ENCODE results near the gene PLA2G4F.

PLA2G4F gene, protein sequence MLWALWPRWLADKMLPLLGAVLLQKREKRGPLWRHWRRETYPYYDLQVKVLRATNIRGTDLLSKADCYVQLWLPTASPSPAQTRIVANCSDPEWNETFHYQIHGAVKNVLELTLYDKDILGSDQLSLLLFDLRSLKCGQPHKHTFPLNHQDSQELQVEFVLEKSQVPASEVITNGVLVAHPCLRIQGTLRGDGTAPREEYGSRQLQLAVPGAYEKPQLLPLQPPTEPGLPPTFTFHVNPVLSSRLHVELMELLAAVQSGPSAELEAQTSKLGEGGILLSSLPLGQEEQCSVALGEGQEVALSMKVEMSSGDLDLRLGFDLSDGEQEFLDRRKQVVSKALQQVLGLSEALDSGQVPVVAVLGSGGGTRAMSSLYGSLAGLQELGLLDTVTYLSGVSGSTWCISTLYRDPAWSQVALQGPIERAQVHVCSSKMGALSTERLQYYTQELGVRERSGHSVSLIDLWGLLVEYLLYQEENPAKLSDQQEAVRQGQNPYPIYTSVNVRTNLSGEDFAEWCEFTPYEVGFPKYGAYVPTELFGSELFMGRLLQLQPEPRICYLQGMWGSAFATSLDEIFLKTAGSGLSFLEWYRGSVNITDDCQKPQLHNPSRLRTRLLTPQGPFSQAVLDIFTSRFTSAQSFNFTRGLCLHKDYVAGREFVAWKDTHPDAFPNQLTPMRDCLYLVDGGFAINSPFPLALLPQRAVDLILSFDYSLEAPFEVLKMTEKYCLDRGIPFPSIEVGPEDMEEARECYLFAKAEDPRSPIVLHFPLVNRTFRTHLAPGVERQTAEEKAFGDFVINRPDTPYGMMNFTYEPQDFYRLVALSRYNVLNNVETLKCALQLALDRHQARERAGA

DNA sequence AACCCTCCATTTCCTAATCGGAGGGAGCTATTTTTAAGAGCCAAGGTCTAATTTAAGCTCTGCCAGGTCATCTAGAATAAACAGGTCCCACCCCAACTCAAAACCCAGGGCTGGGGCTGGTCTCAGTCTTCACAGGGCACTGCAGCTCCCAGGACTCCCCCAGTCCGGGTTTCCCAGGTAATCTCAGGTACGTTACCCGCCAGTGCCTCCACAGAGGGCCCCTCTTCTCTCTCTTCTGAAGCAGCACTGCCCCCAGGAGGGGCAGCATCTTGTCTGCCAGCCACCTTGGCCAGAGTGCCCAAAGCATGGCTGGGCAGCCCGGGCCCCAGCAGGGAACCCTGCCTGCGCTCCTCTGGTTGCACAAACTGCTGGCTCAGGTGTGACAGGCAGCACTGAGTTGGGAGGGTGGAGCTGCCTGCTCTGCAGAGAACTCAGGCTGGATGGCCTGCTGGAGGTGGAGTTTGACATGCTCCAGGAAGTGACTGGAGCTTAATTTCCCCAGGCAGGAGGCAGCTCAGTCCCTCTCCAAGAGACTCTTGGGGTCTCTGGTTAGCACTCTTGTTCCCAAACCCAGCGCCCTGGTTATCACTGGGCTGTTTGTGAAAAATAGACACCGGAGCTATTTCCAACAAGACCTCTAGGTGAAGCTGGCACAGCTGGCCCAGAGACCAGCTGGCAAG, at the start of gene PLA2G4F:
PLA2G4F (minus strand) TSS at position 394 of the 680 bp plus-strand sequence; CDS start at position 307, 87 bp downstream.
- DNase-seq (ENCODE audit: low read depth), result no peak

GRCh38 chr15:42203891-42204290, 47.5 kb upstream of the PLA2G4F start:
- DNase-seq (ENCODE audit: low read depth), result no peak

GRCh38 chr15:42202653-42203052, 46.2 kb upstream of the PLA2G4F start:
- no peak for DNase-seq (ENCODE audit: low read depth)

GRCh38 chr15:42201801-42202200, 45.4 kb upstream of the PLA2G4F start:
- no peak for DNase-seq (ENCODE audit: low read depth)

DNA sequence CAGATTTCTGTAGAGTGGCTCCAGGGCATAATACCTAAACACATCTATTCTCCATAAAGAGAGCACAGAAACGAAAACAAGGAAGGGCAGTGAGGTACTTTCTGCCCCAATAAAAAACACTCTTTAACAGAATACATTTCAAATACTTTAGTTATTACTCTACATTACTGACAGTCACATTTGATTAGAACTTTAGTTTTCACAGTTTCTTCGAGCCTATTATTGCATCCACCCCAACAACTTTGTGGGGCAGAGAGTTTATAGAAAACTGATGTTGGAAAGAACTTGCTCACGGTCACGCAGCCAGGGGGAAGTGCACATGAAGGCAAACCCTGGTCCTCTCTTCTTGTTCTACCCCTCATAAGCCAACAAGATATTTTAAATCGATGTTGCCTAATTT, 42.7 kb upstream of the PLA2G4F start:
- DNase-seq (ENCODE audit: low read depth), result no peak

DNA sequence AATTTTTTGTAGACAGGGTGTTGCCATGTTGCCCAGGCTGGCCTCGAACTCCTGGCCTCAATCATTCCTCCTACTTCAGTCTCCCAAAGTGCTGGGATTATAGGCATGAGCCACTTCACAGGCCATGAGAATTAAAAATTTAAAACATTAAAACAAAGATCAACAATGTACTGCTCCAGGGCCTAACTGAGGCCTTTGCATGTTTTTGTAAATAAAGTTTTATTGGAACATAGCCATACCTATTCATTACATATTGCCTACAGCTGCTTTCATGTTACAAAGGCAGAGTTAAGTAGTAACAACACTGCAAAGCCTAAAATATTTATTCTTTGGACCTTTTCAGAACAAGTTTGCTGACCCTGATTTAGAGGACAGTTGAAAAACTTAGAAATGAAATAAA, 42.1 kb upstream of the PLA2G4F start:
- no peak for DNase-seq (ENCODE audit: low read depth)

DNA sequence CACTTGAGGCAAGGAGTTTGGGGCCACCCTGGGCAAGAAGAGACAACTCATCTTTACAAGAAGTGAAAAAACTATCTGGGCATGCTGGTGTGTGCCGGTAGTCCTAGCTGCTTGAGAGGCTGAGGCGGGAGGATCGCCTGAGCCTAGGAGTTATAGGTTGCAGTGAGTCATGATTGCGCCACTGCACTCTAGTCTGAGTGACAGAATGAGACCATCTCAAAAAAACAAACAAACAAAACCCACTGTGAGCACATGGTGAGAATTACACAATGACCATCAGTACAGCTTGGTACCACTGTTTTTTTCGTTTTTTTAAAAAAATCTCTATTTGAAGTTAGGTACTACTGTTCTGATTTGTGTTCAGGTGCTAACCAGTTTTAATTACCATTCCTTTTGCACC, 38.1 kb upstream of the PLA2G4F start:
- DNase-seq (ENCODE audit: low read depth), result peak; percentile 60

GRCh38 chr15:42193383-42193782, 36.9 kb upstream of the PLA2G4F start:
- no peak for DNase-seq (ENCODE audit: low read depth)

- no peak for DNase-seq (ENCODE audit: low read depth)
Observed at GRCh38 chr15:42191610-42192346, 35.3 kb upstream of the PLA2G4F start.

GRCh38 chr15:42190370-42190769, 33.9 kb upstream of the PLA2G4F start:
- DNase-seq (ENCODE audit: low read depth), result no peak

DNA sequence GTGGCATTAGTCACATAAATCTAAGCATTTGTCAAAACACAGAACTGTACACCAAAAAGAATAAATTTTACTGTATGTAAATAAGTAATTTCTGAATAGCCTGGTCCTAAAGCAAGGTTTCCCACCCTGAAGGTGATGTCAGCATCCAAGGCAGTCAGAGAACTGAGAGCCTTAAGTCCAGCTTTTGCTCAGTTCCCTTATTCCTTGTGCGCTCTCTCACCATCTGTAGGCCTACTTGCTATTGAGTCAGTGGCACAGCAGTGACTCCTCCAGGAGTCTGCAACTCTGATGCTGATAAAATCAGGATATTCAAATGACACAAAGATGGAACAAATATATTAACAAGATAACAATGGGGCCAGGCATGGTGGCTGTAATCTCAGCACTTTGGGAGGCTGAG, 29.4 kb upstream of the PLA2G4F start:
- DNase-seq (ENCODE audit: low read depth), result no peak

DNA sequence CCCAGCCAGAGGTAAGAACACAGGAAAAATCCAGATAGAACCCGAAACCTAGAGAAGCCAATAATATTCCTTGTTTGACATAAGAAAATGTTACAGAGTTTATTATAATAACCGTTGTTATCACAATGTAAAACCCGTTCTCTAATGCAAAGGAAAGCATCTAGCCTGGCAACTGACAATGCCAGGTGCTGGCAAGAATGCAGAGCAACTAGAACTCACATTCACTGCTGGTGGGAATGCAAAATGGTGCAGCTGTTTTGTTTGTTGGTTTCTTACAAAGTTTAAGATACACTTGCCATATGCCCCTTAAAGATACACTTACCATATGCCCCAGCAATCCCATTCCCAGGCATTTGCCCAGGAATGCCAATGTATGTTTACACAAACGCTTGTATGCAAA, 28.3 kb upstream of the PLA2G4F start:
- no peak for DNase-seq (ENCODE audit: low read depth)

DNA sequence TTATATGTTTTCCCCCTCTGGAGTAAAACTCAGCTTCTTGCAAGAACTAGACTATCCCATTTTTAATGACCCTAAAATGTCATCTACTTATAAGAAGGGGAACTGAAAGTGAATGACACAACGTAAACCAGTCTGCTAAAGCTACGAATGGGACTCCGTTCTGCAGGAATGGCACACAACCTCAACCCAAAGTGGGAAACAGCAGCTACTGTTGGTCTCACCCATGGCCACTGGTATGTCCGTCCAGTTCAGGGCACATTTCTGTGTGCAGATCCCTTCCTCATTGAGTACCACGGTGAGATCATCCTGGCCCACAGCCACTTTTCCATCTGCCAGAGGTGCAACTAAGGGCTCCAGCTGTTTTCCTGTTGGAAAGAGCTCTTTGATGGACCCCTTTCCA, 27.9 kb upstream of the PLA2G4F start:
- no peak for DNase-seq (ENCODE audit: low read depth)

GRCh38 chr15:42182961-42183360, 26.5 kb upstream of the PLA2G4F start:
- no peak for DNase-seq (ENCODE audit: low read depth)

DNA sequence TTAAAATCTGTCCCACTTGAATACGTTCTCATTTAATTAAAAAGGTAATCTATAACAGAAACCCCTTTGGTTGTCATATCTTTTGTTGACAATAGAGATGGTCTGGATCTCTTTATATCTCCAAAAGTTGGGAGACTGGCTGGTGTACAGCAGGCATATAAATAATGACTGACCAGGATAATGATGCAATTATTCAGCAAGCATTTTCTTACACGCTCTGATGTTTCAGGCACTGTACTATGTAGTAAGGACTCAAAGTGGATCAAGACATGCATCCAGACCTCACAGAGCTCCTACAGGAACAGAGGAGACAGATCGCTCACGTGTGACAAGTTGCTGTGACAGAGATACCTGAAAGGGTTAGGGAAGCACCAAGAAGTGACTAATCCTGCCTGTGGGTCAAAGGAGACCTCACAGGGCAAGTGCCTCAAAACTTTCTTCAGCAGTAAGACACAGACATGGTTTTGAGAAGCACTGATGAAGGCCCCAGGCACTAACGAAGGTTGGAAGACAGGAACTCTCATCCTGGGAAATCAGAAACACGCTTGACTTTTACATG, 26.0 kb upstream of the PLA2G4F start:
- DNase-seq (ENCODE audit: low read depth), result no peak

- no peak for DNase-seq (ENCODE audit: low read depth)
Observed at GRCh38 chr15:42178056-42178455, 21.6 kb upstream of the PLA2G4F start.

- DNase-seq (ENCODE audit: low read depth), result no peak
Observed at GRCh38 chr15:42175671-42176070, 19.2 kb upstream of the PLA2G4F start.

- no peak for DNase-seq (ENCODE audit: low read depth)
Observed at GRCh38 chr15:42172475-42172874, 16.0 kb upstream of the PLA2G4F start.

DNA sequence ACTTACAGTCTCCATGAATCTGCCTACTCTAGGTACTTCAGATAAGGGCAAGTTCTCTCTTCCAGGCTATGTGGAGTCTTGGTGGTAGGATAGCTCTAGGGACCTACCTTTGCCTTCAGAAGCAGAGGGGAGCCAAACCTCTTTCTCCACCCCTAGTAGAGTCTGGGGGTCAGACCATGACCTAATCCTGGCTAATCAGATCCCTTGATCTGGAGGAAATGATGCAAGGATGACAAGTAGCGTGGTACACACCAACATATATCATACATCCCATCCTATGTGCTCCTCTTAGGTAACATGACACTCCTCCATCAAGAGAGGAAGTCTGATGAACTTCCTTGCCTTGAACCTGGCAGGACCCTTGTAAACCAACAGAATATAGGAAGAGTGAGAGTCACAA, 15.4 kb upstream of the PLA2G4F start:
- DNase-seq (ENCODE audit: low read depth), result no peak

DNA sequence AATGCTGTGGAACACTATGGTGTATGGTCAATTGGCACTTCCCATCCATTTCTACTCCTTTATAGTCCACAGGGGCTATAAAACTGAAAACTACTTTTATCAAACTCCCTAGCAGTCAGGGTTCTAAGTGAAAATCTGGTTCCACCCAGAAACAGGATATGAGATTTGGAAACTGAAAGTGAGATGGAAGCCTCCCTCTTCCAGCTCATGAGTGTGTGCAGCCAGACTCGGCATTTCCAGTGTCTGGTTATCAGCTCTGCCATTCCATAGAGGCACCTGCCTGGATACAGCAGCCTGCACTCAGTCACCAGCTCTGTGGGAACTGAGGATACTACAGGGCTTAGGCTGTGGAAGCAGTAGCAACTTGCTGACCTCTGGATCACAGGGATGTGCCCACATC, 14.7 kb upstream of the PLA2G4F start:
- no peak for DNase-seq (ENCODE audit: low read depth)

DNA sequence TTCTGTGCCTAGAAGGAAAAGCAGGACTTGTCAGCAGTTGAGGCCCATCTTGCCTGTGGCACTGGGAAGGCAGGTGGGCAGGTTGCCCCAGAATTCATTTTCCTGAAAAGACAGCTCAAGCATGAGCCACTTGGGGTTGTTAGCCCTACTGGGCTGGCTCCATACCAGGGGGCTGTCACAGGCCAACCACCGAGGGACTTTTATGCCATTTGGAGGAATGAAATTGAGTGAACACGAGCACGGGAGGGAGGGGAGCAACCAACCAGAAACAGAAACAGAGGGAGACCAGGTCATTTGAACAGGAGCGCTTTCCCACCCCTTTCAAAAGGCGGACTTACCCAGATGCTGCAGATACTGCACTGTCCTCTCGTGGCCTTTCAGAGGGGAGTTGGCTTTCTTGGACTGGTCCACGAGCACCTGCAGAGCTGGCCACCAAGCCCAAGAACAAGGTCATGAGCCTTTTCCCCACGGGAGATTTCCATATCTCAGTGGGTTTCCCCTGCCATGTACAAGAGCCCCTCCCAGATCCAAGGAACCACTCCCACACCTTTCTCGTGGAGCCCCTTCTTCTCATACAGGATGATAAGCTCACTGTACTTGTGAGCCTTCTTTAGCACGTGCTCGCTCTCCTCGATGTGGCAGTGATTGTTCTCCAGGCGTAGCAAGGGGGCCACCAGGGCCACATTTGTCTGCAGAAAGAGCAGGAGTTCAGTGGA, 9.9 kb upstream of the PLA2G4F start:
- no peak for DNase-seq (ENCODE audit: low read depth)

Data from fibroblast of the conjunctiva (primary cell).